Thoracic aorta (tissue), 2 donors: ENCODE results near the gene SGCA. TPM values are rescaled to one million over a fixed set of nuclear protein-coding genes. Genes with fewer than 3 reads are reported as not detected.

Source experiments
- ATAC-seq: fragments of 150-250 bp; one replicate; pipeline ENCODE4 v1.8.0; 2017; ENCODE audit warnings: low read depth; ENCODE audit not compliant: insufficient number of reproducible peaks, low FRiP score
- DNase-seq: peaks from one replicate; pipeline ENCODE4 v3.0.0-alpha.2; 2020; ENCODE audit warnings: low spot score
- H3K27ac ChIP-seq, 2 donors: fragments of 200-600 bp; sonication (generic); 1 replicate in 1 of 2; 2 replicates in 1 of 2; pipeline ENCODE4 v1.5.1; 2016; ENCODE audit warnings: mild to moderate bottlenecking in 2 of 2, moderate library complexity in 2 of 2
- H3K27me3 ChIP-seq: fragments of 200-600 bp; sonication (generic); replicated peaks from 2 replicates; pipeline ENCODE4 v1.6.0; 2016; ENCODE audit warnings: mild to moderate bottlenecking; ENCODE audit not compliant: insufficient read depth
- H3K36me3 ChIP-seq: fragments of 200-600 bp; sonication (generic); one replicate; pipeline ENCODE4 v1.5.1; 2016
- H3K4me1 ChIP-seq, 2 donors: fragments of 200-600 bp; sonication (generic); 1 replicate in 1 of 2; 2 replicates in 1 of 2; pipeline versions ENCODE4 v1.5.1 to v1.6.0; 2016; ENCODE audit warnings: low read depth in 2 of 2, mild to moderate bottlenecking in 1 of 2; ENCODE audit not compliant: control insufficient read depth in 1 of 2
- H3K4me3 ChIP-seq: fragments of 200-600 bp; sonication (generic); 2 replicates; pipeline ENCODE4 v1.5.1; 2016; ENCODE audit warnings: mild to moderate bottlenecking
- H3K9me3 ChIP-seq: fragments of 200-600 bp; sonication (generic); 2 replicates; pipeline ENCODE4 v1.5.1; 2016
- CTCF ChIP-seq: fragments of 200-600 bp; sonication (generic); IDR thresholded peaks from one replicate; pipeline ENCODE4 v1.5.1; 2019; ENCODE audit warnings: antibody characterized with exemption
- total RNA-seq, 2 donors: library from RNA; depleted of rRNA; stranded (reverse); fragments of >200 nt; gene quantifications; one replicate each; pipeline versions ENCODE4 v1.1.0 to v1.2.3, GENCODE V29; 2016

SGCA gene
- total RNA-seq, 2 donors from 2014 or later = 95.5 to 158 TPM

GRCh38 chr17:50209133-50209471 is 43.3 kb downstream of the SGCA start:
- no peaks in the 10 kb centered on the region for H3K27me3 ChIP-seq
- no peak overlapping the region for H3K4me3 ChIP-seq
- no peak for TF ChIP-seq CTCF
- no peak for DNase-seq
- H3K4me1 ChIP-seq = peaks cover 40 to 88% of the 10 kb centered on the region in 2 donors
- no peak for ATAC-seq
- no peaks in the 10 kb centered on the region for H3K9me3 ChIP-seq
- H3K36me3 ChIP-seq = no peaks in the 10 kb centered on the region
- peak overlapping the region; percentile 98 for H3K27ac ChIP-seq

- Histone ChIP-seq H3K27ac (peak overlapping the region; percentile 98), H3K4me1 (peaks cover 40 to 84% of the 10 kb centered on the region in 2 donors)
- ATAC-seq = peak; percentile 57
Measured at GRCh38 chr17:50209472-50210239, 43.9 kb downstream of the SGCA start.

GRCh38 chr17:50210240-50211225 is 44.7 kb downstream of the SGCA start:
- no peaks in the 10 kb centered on the region for H3K36me3 ChIP-seq
- no peak for TF ChIP-seq CTCF
- no peaks in the 10 kb centered on the region for H3K27me3 ChIP-seq
- DNase-seq (peak; percentile 54), ATAC-seq (peak; percentile 45)
- H3K4me1 ChIP-seq = peaks cover 40 to 84% of the 10 kb centered on the region in 2 donors
- no peaks in the 10 kb centered on the region for H3K9me3 ChIP-seq
- H3K27ac ChIP-seq = peak overlapping the region; percentile 98
- peak overlapping the region; percentile 37 for H3K4me3 ChIP-seq

More at GRCh38 chr17:50209472-50210239, 43.9 kb downstream of the SGCA start:
- no peaks in the 10 kb centered on the region for H3K36me3 ChIP-seq
- peak overlapping the region; percentile 37 for H3K4me3 ChIP-seq
- no peaks in the 10 kb centered on the region for H3K27me3 ChIP-seq
- peak; percentile 83 for DNase-seq
- H3K9me3 ChIP-seq = no peaks in the 10 kb centered on the region
- peak; percentile 10 for TF ChIP-seq CTCF

- Histone ChIP-seq H3K27me3 (no peaks in the 10 kb centered on the region), H3K4me1 (peaks cover 40 to 76% of the 10 kb centered on the region in 2 donors), H3K36me3 (no peaks in the 10 kb centered on the region), H3K9me3 (no peaks in the 10 kb centered on the region), H3K4me3 (no peak overlapping the region), H3K27ac (peak overlapping the region; percentile 98)
- TF ChIP-seq CTCF = no peak
- no peak for ATAC-seq
- DNase-seq = no peak
Measured at GRCh38 chr17:50211249-50212120, 45.7 kb downstream of the SGCA start.
